Adrenal gland (tissue), 12 donors: ENCODE data around the gene WDR91. TPM values are rescaled to one million over a fixed set of nuclear protein-coding genes. Genes with fewer than 3 reads are reported as not detected.

ENCODE experiments used
- DNase-seq, 7 donors: peaks; one replicate each; pipeline ENCODE4 v3.0.0-alpha.2; 2019 to 2020
- H3K27ac ChIP-seq, 5 donors: fragments of 200-600 bp; sonication (generic) in 4 of 5; 1 replicate in 3 of 5; 2 replicates in 2 of 5; pipeline versions ENCODE4 v1.5.1 to v1.8.0; 2016 to 2020; ENCODE audit warnings: mild to moderate bottlenecking in 1 of 5
- H3K27me3 ChIP-seq: fragments of 200-600 bp; 2 replicates; pipeline ENCODE4 v1.8.0; 2021
- H3K36me3 ChIP-seq, 2 donors: fragments of 200-600 bp; replicated peaks in 1 of 2; 1 replicate in 1 of 2; 2 replicates in 1 of 2; pipeline versions ENCODE4 v1.5.1 to v1.8.0; 2018 to 2022
- H3K4me1 ChIP-seq, 2 donors: fragments of 200-600 bp; replicated peaks in 1 of 2; 1 replicate in 1 of 2; 2 replicates in 1 of 2; pipeline versions ENCODE4 v1.5.1 to v1.8.0; 2018 to 2021
- H3K4me3 ChIP-seq, 4 donors: fragments of 200-600 bp; sonication (generic) in 3 of 4; one replicate each; pipeline ENCODE4 v1.5.1; 2016 to 2018
- H3K9me3 ChIP-seq, 3 donors: fragments of 200-600 bp; sonication (generic) in 1 of 3; replicated peaks in 1 of 3; 1 replicate in 2 of 3; 2 replicates in 1 of 3; pipeline versions ENCODE4 v1.5.1 to v1.8.0; 2016 to 2021
- CTCF ChIP-seq, 6 experiments: fragments of 450-650 bp in 4 of 6; fragments of 200-600 bp in 2 of 6; sonication (generic) in 1 of 6; IDR thresholded peaks; 1 replicate in 5 of 6; 2 replicates in 1 of 6; pipeline versions ENCODE4 v1.5.1 to v1.8.0; 2016 to 2021; ENCODE audit warnings: antibody characterized with exemption in 6 of 6, mild to moderate bottlenecking in 2 of 6, moderate library complexity in 1 of 6
- POLR2A ChIP-seq, 2 donors: fragments of 450-650 bp; IDR thresholded peaks; one replicate each; pipeline ENCODE4 v1.6.1; 2017; ENCODE audit warnings: antibody characterized with exemption in 2 of 2, mild to moderate bottlenecking in 2 of 2, moderate library complexity in 1 of 2
- WGBS, 4 donors: extraction: QIAGEN DNeasy Blood & Tissue Kit in 2 of 4; methylation state at CpG; one replicate each; pipeline versions ENCODE4 v1.1.5 to v1.1.7; 2013 to 2017; 5-methylcytosine and 5-hydroxymethylcytosine counted together
- intact Hi-C, 2 donors: fragments of 100-400 bp; cut with DNase I; formaldehyde crosslinking; loops; one replicate each; pipeline versions ENCODE4 v1.14.1 to v1.15.0; 2022 to 2023
- polyA plus RNA-seq, 3 donors: library from polyadenylated mRNA; stranded (reverse); fragments of 200-250 nt in 2 of 3; fragments of 350-450 nt in 1 of 3; fragmentation: Illumina TruSeq in 1 of 3; extraction: RNeasy Lipid Tissue Mini Kit (QIAGEN cat#74804) in 1 of 3; gene quantifications; one replicate each; pipeline ENCODE4 v1.2.3, GENCODE V29; 2013 to 2014
- total RNA-seq, 9 donors: library from RNA; depleted of rRNA in 4 of 9; stranded (reverse); fragments of >200 nt in 4 of 9; fragments of 120-200 nt in 1 of 9; fragmentation: NEBNext Ultra II Directional in 1 of 9; extraction: Animal tissue kit (Norgen Biotek cat#: 25700) in 1 of 9; gene quantifications; one replicate each; pipeline versions ENCODE4 v1.1.0 to v1.2.4, GENCODE V29; 2013 to 2023
- donor health status: healthy with polysubstance abuse.
- donor health status: Bipolar disorder and iron deficiency.
- donor health status: DM: yes; HTN: yes; CAD: no.
- donor health status: DM: no; HTN: no; CAD: no.
- donor health status: DM: no; HTN: no; CAD: no.
- donor health status: DM: yes; HTN: yes; CAD: no.

Gene WDR91
- total and polyA plus RNA-seq, 12 donors = 6.8 to 29.6 (median 15.5) TPM

DNA sequence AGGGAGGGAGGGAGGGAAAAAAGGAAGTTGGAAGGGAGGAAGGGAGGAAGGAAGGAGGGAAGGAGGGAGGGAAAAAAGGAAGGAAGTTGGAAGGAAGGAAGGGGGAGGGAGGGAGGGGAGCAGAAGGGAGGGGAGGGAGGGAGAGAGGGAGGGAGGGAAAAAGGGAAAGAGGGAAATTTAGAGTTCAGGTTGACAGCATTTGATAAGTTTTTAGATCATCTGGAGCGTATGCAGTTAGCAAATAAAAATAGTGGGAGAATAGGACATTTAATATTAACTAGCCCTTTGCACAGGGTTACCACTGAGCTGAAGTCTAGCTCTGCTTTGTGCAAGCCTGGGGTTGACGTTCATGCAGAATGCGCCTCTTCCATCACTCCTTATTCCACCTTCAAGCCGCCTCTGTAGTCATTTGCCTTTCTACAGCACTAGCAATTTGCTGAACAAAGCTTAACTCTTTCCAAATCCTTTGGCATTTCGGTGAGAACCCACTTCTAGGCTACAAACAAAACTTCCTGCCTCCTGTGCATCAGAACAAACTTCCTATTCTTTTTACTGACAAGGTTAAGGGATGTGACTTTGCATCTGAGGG lies 30.9 kb upstream of the WDR91 start:
- no peak for DNase-seq
- H3K27ac ChIP-seq = no peak overlapping the region
- no peaks in the 10 kb centered on the region for H3K9me3 ChIP-seq
- H3K4me1 ChIP-seq = no peaks in the 10 kb centered on the region
- no peaks in the 10 kb centered on the region for H3K36me3 ChIP-seq
- TF ChIP-seq CTCF (IDR thresholded peaks at IDR 0.05) (no peak), POLR2A (IDR thresholded peaks at IDR 0.05) (no peak)
- intact Hi-C loops = no loop called here
- H3K27me3 ChIP-seq = peaks cover 4% of the 10 kb centered on the region
- 55 to 68% (median 68%) methylated on average over 5 of the region's 5 CpGs for WGBS, 4 donors
- H3K4me3 ChIP-seq = no peak overlapping the region

DNA sequence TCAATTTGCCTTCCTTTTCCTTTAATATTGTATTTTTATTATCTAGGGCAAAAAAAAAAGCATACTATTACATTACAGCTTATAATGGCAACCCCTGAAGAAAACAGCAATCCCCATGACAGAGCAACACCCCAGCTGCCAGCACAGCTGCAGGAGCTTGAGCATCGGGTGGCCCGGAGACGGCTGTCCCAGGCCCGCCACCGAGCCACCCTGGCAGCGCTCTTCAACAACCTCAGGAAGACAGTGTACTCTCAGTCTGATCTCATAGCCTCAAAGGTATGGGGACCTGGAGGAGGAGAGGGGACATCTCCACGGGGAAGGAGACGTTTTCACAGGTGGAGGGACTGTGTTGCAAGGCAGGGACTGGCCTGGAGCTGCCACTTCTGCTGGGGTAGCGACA lies 29.1 kb upstream of the WDR91 start:
- no peaks in the 10 kb centered on the region for H3K4me1 ChIP-seq
- H3K4me3 ChIP-seq = no peak overlapping the region
- H3K36me3 ChIP-seq = no peaks in the 10 kb centered on the region
- peaks cover 4% of the 10 kb centered on the region for H3K27me3 ChIP-seq
- H3K9me3 ChIP-seq = no peaks in the 10 kb centered on the region
- DNase-seq = no peak
- TF ChIP-seq POLR2A (IDR thresholded peaks at IDR 0.05) = no peak
- TF ChIP-seq CTCF (IDR thresholded peaks at IDR 0.05) = no peak
- no peak overlapping the region for H3K27ac ChIP-seq
- 78 to 81% (median 80%) methylated on average over 8 to 9 of the region's 9 CpGs for WGBS, 4 donors
- intact Hi-C loops = no loop called here

- intact Hi-C loops = no loop called here
- no peaks in the 10 kb centered on the region for H3K36me3 ChIP-seq
- no peak overlapping the region for H3K4me3 ChIP-seq
- no peaks in the 10 kb centered on the region for H3K4me1 ChIP-seq
- DNase-seq = no peak
- peaks cover 4% of the 10 kb centered on the region for H3K27me3 ChIP-seq
- H3K27ac ChIP-seq = no peak overlapping the region
- WGBS, 4 donors = 86 to 98% (median 95%) methylated on average over 6 to 7 of the region's 7 CpGs
- H3K9me3 ChIP-seq = no peaks in the 10 kb centered on the region
- TF ChIP-seq CTCF (IDR thresholded peaks at IDR 0.05) = no peak
- TF ChIP-seq POLR2A (IDR thresholded peaks at IDR 0.05) = no peak
These were observed 27.9 kb upstream of the WDR91 start for GRCh38 chr7:135239263-135239662.

- Histone ChIP-seq H3K4me3 (no peak overlapping the region), H3K27me3 (peaks cover 4% of the 10 kb centered on the region), H3K36me3 (no peaks in the 10 kb centered on the region), H3K9me3 (no peaks in the 10 kb centered on the region), H3K27ac (no peak overlapping the region), H3K4me1 (no peaks in the 10 kb centered on the region)
- TF ChIP-seq POLR2A (IDR thresholded peaks at IDR 0.05) (no peak), CTCF (IDR thresholded peaks at IDR 0.05) (no peak)
- 81 to 96% (median 87%) methylated on average over 6 to 11 of the region's 11 CpGs for WGBS, 4 donors
- intact Hi-C loops = no loop called here
- no peak for DNase-seq
These were observed 26.9 kb upstream of the WDR91 start for GRCh38 chr7:135238112-135238744.
